Endodermal cell (in vitro differentiated cells): ENCODE measurements around the gene TNFRSF9. TPM values are rescaled to one million over a fixed set of nuclear protein-coding genes. Genes with fewer than 3 reads are reported as not detected.

Experiments
- DNase-seq: peaks from one replicate; pipeline ENCODE4 v3.0.0-alpha.2; 2017
- H3K27ac ChIP-seq: 2 replicates; pipeline ENCODE4 v1.5.1; 2013; ENCODE audit warnings: mild to moderate bottlenecking, low read depth, low read length, moderate library complexity
- H3K27me3 ChIP-seq: 2 replicates; pipeline ENCODE4 v1.6.1; 2013; ENCODE audit warnings: mild to moderate bottlenecking, low read length, moderate library complexity; ENCODE audit not compliant: insufficient read depth, control insufficient read depth, poor library complexity, severe bottlenecking
- H3K36me3 ChIP-seq: 2 replicates; pipeline ENCODE4 v1.7.0; 2013; ENCODE audit warnings: mild to moderate bottlenecking, low read length, moderate library complexity; ENCODE audit not compliant: control insufficient read depth, insufficient read depth
- H3K4me1 ChIP-seq: one replicate; pipeline ENCODE4 v1.7.0; 2013; ENCODE audit warnings: low read length; ENCODE audit not compliant: control insufficient read depth, insufficient read depth
- H3K4me3 ChIP-seq: 2 replicates; pipeline ENCODE4 v1.5.1; 2013; ENCODE audit warnings: mild to moderate bottlenecking, low read length, moderate library complexity
- H3K9ac ChIP-seq: 2 replicates; pipeline ENCODE4 v1.6.1; 2013; ENCODE audit warnings: mild to moderate bottlenecking, low read length, moderate library complexity; ENCODE audit not compliant: poor library complexity, severe bottlenecking; ENCODE audit errors: extremely low read depth
- H3K9me3 ChIP-seq: 2 replicates; pipeline ENCODE4 v1.6.1; 2013; ENCODE audit warnings: mild to moderate bottlenecking, low read length, moderate library complexity; ENCODE audit not compliant: control insufficient read depth
- H3K27ac Mint-ChIP-seq: 2 replicates; pipeline ENCODE4 v1.8.0; 2020; ENCODE audit warnings: mixed read lengths
- H3K27me3 Mint-ChIP-seq: 2 replicates; pipeline ENCODE4 v1.8.0; 2021; ENCODE audit warnings: mild to moderate bottlenecking, mixed read lengths; ENCODE audit not compliant: insufficient read depth
- H3K36me3 Mint-ChIP-seq: 2 replicates; pipeline ENCODE4 v1.8.0; 2020; ENCODE audit warnings: low read depth, mixed read lengths
- H3K4me1 Mint-ChIP-seq: 2 replicates; pipeline ENCODE4 v1.8.0; 2020; ENCODE audit warnings: mixed read lengths
- H3K4me3 Mint-ChIP-seq: 2 replicates; pipeline ENCODE4 v1.8.0; 2020; ENCODE audit warnings: mild to moderate bottlenecking, moderate library complexity, mixed read lengths
- H3K9me3 Mint-ChIP-seq: 2 replicates; pipeline ENCODE4 v1.8.0; 2020; ENCODE audit warnings: mild to moderate bottlenecking, mixed read lengths
- CTCF ChIP-seq: fragments of 200-600 bp; sonication (generic); conservative IDR thresholded peaks from 2 replicates; pipeline ENCODE4 v1.5.0; 2021; ENCODE audit warnings: antibody characterized with exemption, mild to moderate bottlenecking
- WGBS, 2 experiments: methylation state at CpG; one replicate each; pipeline versions ENCODE4 v1.1.5 to v1.1.7; 2013; ENCODE audit warnings: missing lambda C conversion rate in 2 of 2, mixed read lengths in 1 of 2; ENCODE audit not compliant: insufficient coverage in 1 of 2, insufficient read length in 1 of 2; 5-methylcytosine and 5-hydroxymethylcytosine counted together
- total RNA-seq, 2 donors: library from RNA; stranded (reverse); fragmentation: NEBNext Ultra II Directional in 1 of 2; extraction: Animal tissue kit (Norgen Biotek cat#: 25700) in 1 of 2; gene quantifications; 2 replicates in 1 of 2; 3 replicates in 1 of 2; pipeline ENCODE4 v1.2.1, GENCODE V29; 2021

Gene TNFRSF9
- total RNA-seq, 2 donors from 2014 or later, result not detected

DNA sequence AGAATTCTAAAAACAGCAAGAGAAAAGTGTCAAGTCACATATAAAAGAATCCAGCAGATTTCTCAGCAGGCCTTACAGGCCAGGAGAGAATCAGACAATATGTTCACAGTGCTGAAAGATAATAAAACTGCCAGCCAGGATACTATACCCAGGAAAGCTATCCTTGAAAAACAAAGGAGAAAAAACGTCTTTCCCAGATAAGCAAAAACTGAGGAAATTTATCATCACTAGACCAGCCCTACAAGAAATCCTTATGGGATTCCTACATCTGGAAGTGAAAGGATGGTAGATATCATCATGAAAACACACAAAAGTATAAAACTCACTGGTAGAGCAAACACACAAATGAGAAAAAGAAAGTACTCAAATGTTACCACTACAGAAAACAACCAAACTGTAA lies 62.6 kb downstream of the TNFRSF9 start:
- H3K9ac ChIP-seq, result no peak overlapping the region
- H3K36me3 ChIP-seq, result no peaks in the 10 kb centered on the region
- no peaks in the 10 kb centered on the region for H3K36me3 Mint-ChIP-seq
- TF ChIP-seq CTCF, result no peak
- no peak overlapping the region for H3K27ac Mint-ChIP-seq
- no peak for DNase-seq
- H3K4me1 ChIP-seq, result no peaks in the 10 kb centered on the region
- H3K4me1 Mint-ChIP-seq, result no peaks in the 10 kb centered on the region
- H3K4me3 ChIP-seq, result no peak overlapping the region
- no peak overlapping the region for H3K27ac ChIP-seq
- peaks cover 4% of the 10 kb centered on the region for H3K27me3 Mint-ChIP-seq
- H3K27me3 ChIP-seq, result no peaks in the 10 kb centered on the region
- peaks cover 12% of the 10 kb centered on the region for H3K9me3 ChIP-seq
- no peak overlapping the region for H3K4me3 Mint-ChIP-seq
- peaks cover 11% of the 10 kb centered on the region for H3K9me3 Mint-ChIP-seq
- WGBS, 2 experiments, result 73% methylated on average over 1 of the region's 1 CpG; no CpG with 5 or more reads in 1 of the 2 experiments

GRCh38 chr1:7873801-7874795 lies 66.5 kb downstream of the TNFRSF9 start:
- 91 to 96% methylated on average over 8 to 11 of the region's 11 CpGs for WGBS, 2 experiments
- no peak for TF ChIP-seq CTCF

DNA sequence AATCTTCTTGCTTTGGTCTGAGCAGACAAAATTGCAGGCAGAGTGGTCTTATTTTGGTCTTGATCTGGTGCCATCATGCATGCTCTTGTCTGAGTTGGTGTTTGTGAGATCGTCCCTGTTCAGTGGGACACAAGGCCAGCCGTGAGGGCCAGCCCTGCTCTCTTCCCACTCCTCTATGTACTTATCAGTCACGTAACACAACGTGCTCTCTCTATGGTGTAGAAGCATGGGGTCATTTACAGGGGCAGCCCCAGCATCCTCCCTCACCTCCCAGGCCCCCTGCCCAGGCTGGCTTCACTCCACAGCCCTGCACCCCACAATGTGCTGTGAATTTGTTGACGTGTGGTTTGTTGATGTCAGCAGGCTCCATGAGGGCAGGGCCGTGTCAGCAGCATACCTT lies 69.5 kb downstream of the TNFRSF9 start:
- no peak overlapping the region for H3K4me3 ChIP-seq
- 92 to 100% methylated on average over 1 to 6 of the region's 6 CpGs for WGBS, 2 experiments
- no peak overlapping the region for H3K27ac ChIP-seq
- H3K4me1 Mint-ChIP-seq, result no peaks in the 10 kb centered on the region
- H3K9ac ChIP-seq, result no peak overlapping the region
- H3K9me3 Mint-ChIP-seq, result no peaks in the 10 kb centered on the region
- no peaks in the 10 kb centered on the region for H3K27me3 ChIP-seq
- H3K36me3 Mint-ChIP-seq, result no peaks in the 10 kb centered on the region
- H3K9me3 ChIP-seq, result no peaks in the 10 kb centered on the region
- no peak overlapping the region for H3K4me3 Mint-ChIP-seq
- H3K27me3 Mint-ChIP-seq, result peaks cover 4% of the 10 kb centered on the region
- H3K27ac Mint-ChIP-seq, result no peak overlapping the region
- no peaks in the 10 kb centered on the region for H3K36me3 ChIP-seq
- no peaks in the 10 kb centered on the region for H3K4me1 ChIP-seq
- DNase-seq, result no peak
- no peak for TF ChIP-seq CTCF

More at GRCh38 chr1:7873801-7874795, 66.5 kb downstream of the TNFRSF9 start:
- no peaks in the 10 kb centered on the region for H3K4me1 Mint-ChIP-seq
- no peak overlapping the region for H3K27ac Mint-ChIP-seq
- no peak overlapping the region for H3K9ac ChIP-seq
- peaks cover 11% of the 10 kb centered on the region for H3K9me3 Mint-ChIP-seq
- H3K4me1 ChIP-seq, result no peaks in the 10 kb centered on the region
- no peak for DNase-seq
- no peaks in the 10 kb centered on the region for H3K27me3 ChIP-seq
- no peak overlapping the region for H3K4me3 ChIP-seq
- H3K36me3 ChIP-seq, result no peaks in the 10 kb centered on the region
- peaks cover 12% of the 10 kb centered on the region for H3K9me3 ChIP-seq
- no peaks in the 10 kb centered on the region for H3K36me3 Mint-ChIP-seq
- no peak overlapping the region for H3K27ac ChIP-seq
- peaks cover 6% of the 10 kb centered on the region for H3K27me3 Mint-ChIP-seq
- no peak overlapping the region for H3K4me3 Mint-ChIP-seq
